ENCODE measurements around the gene LITAFD. TPM values are rescaled to one million over a fixed set of nuclear protein-coding genes. Genes with fewer than 3 reads are reported as not detected.
A peak's percentile ranks its signal among the peaks of the same experiment; 100 is the strongest.

LITAFD gene
- total and polyA plus RNA-seq, 10 of the 15 experiments (the other 5 are each of a cell fraction or from before 2014, with no cell fraction given) = not detected

DNA sequence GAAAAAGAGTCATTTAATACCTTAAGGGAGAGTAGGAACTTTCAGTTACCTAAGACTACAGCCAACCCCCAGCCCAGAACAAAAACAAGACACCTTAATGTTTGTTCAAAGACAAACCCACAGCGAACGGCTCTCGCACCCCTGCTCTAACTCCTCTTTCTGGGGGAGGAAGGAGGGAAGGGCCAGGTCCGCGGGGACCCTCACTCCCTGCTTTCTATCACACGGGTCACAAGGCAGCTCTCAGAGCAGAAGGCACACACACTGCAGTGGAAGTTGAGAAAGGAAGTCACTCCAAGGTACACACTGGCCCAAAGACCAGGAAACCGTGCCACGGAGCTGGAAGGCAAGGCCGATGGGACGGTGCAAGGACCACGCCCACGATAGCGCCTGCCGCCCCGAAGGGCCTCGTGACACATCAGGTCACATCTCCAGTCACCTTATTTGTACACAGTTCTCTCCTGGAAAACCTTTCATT is 10.0 kb downstream of the LITAFD start:
- peak overlapping the region; percentile 94 for H3K4me2 ChIP-seq (ENCODE audit: control insufficient read depth, insufficient read depth)
- ChIA-PET SMC1A (ENCODE audit: uncharacterized antibody, unreplicated experiment) (interaction anchor here (0.5 to 3.9 kb wide), 25 partner anchors 8 to 247 kb away, joined by 3 to 28 read pairs (median 4); partner anchors contain the start of gene CARHSP1), CTCF (interaction anchor here (0.7 to 4.4 kb wide), 25 partner anchors 9 to 246 kb away, joined by 3 to 43 read pairs (median 5); partner anchors contain the start of genes CARHSP1 and LITAFD), RAD21 (ENCODE audit: unreplicated experiment) (interaction anchor here (0.7 to 4.4 kb wide), 20 partner anchors 8 to 243 kb away, joined by 3 to 30 read pairs (median 6); partner anchors contain the start of genes CARHSP1 and HAPSTR1), POLR2A (interaction anchor here (0.5 to 1.6 kb wide), 15 partner anchors 21 to 1405 kb away, joined by 3 to 10 read pairs (median 4); partner anchors contain the start of genes CARHSP1 and HAPSTR1)
- no TSS peak for BruUV-seq (replicated peaks)
- peak overlapping the region; percentile 59 for H3K4me3 ChIP-seq
- H3K36me3 ChIP-seq (ENCODE audit: control insufficient read depth in 2 of 2, insufficient read depth in 2 of 2, low read length in 1 of 2) = peaks cover 36 to 54% of the 10 kb centered on the region in 2 experiments
- no peak for FAIRE-seq
- peak overlapping the region; percentile 95 for H3K27ac ChIP-seq (ENCODE audit: control insufficient read depth, insufficient read depth)
- H3K27me3 ChIP-seq (replicated peaks in 1 of 2; ENCODE audit: control insufficient read depth in 2 of 2, insufficient read depth in 2 of 2, low read length in 1 of 2) = no peaks in the 10 kb centered on the region
- peak; percentile 42 for DNase-seq (ENCODE audit: low read depth, low spot score)
- in situ Hi-C loops (cut with MboI) (no loop called here), intact Hi-C loops (cut with micrococcal nuclease; ENCODE audit: unreplicated experiment) (loop anchor here (1.0 to 5.0 kb wide), 2 partner anchors 23 to 95 kb away; partner anchors contain the start of genes CARHSP1, PMM2 and TMEM186)
- peaks cover 3% of the 10 kb centered on the region; the same call in 2 of the 3 replicates for H3K9me3 ChIP-seq (replicated peaks; ENCODE audit: control insufficient read depth, insufficient read depth, low read length)
- ATAC-seq = peak; percentile 59
- peak overlapping the region; percentile 67 for H3K9ac ChIP-seq (ENCODE audit: control insufficient read depth, insufficient read depth, low read length)
- no peak overlapping the region; the same call in 1 of the 2 replicates for H2AFZ ChIP-seq (ENCODE audit: control insufficient read depth, low read depth, low read length)
- H4K20me1 ChIP-seq (ENCODE audit: control insufficient read depth, insufficient read depth) = no peaks in the 10 kb centered on the region
- peaks cover 49% of the 10 kb centered on the region for H3K4me1 ChIP-seq (ENCODE audit: control insufficient read depth, insufficient read depth, low read length)
- WGBS (ENCODE audit: insufficient coverage, insufficient replicate concordance, low lambda C conversion rate, missing lambda C conversion rate) = 14% methylated on average over 16 of the region's 16 CpGs
- H3K79me2 ChIP-seq (ENCODE audit: control insufficient read depth, insufficient read depth, low read length) = peaks cover 10% of the 10 kb centered on the region
- TF ChIP-seq, protein P1, sequence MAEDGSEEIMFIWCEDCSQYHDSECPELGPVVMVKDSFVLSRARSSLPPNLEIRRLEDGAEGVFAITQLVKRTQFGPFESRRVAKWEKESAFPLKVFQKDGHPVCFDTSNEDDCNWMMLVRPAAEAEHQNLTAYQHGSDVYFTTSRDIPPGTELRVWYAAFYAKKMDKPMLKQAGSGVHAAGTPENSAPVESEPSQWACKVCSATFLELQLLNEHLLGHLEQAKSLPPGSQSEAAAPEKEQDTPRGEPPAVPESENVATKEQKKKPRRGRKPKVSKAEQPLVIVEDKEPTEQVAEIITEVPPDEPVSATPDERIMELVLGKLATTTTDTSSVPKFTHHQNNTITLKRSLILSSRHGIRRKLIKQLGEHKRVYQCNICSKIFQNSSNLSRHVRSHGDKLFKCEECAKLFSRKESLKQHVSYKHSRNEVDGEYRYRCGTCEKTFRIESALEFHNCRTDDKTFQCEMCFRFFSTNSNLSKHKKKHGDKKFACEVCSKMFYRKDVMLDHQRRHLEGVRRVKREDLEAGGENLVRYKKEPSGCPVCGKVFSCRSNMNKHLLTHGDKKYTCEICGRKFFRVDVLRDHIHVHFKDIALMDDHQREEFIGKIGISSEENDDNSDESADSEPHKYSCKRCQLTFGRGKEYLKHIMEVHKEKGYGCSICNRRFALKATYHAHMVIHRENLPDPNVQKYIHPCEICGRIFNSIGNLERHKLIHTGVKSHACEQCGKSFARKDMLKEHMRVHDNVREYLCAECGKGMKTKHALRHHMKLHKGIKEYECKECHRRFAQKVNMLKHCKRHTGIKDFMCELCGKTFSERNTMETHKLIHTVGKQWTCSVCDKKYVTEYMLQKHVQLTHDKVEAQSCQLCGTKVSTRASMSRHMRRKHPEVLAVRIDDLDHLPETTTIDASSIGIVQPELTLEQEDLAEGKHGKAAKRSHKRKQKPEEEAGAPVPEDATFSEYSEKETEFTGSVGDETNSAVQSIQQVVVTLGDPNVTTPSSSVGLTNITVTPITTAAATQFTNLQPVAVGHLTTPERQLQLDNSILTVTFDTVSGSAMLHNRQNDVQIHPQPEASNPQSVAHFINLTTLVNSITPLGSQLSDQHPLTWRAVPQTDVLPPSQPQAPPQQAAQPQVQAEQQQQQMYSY (CRISPR knock-in tag; IDR thresholded peaks at IDR 0.05) = no peak
- TF ChIP-seq SKIL (IDR thresholded peaks at IDR 0.05; ENCODE audit: low read depth, poor library complexity, severe bottlenecking) = no peak
- TF ChIP-seq, protein P2, sequence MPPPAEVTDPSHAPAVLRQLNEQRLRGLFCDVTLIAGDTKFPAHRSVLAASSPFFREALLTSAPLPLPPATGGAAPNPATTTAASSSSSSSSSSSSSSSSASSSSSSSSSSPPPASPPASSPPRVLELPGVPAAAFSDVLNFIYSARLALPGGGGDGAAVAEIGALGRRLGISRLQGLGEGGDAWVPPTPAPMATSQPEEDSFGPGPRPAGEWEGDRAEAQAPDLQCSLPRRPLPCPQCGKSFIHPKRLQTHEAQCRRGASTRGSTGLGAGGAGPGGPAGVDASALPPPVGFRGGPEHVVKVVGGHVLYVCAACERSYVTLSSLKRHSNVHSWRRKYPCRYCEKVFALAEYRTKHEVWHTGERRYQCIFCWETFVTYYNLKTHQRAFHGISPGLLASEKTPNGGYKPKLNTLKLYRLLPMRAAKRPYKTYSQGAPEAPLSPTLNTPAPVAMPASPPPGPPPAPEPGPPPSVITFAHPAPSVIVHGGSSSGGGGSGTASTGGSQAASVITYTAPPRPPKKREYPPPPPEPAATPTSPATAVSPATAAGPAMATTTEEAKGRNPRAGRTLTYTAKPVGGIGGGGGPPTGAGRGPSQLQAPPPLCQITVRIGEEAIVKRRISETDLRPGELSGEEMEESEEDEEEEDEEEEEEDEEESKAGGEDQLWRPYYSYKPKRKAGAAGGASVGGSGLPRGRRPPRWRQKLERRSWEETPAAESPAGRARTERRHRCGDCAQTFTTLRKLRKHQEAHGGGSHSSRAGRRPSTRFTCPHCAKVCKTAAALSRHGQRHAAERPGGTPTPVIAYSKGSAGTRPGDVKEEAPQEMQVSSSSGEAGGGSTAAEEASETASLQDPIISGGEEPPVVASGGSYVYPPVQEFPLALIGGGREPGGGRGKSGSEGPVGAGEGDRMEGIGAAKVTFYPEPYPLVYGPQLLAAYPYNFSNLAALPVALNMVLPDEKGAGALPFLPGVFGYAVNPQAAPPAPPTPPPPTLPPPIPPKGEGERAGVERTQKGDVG (CRISPR knock-in tag; IDR thresholded peaks at IDR 0.05) = no peak
- no peak for TF ChIP-seq SP1 (IDR thresholded peaks at IDR 0.05; ENCODE audit: low read depth, low read length)
- no peak for TF ChIP-seq CBFB (IDR thresholded peaks at IDR 0.05; ENCODE audit: low read depth)
- TF ChIP-seq, protein P3, sequence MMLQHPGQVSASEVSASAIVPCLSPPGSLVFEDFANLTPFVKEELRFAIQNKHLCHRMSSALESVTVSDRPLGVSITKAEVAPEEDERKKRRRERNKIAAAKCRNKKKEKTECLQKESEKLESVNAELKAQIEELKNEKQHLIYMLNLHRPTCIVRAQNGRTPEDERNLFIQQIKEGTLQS (IDR thresholded peaks at IDR 0.05; ENCODE audit: borderline replicate concordance, extremely low read depth, low read depth, low read length) = no peak
- no peak for TF ChIP-seq NR2F1 (conservative IDR thresholded peaks at IDR 0.05)
- TF ChIP-seq TBL1XR1 (IDR thresholded peaks at IDR 0.05; ENCODE audit: low read depth, low read length) = no peak; the same call in 1 of the 2 replicates
- TF ChIP-seq ZNF207 (IDR thresholded peaks at IDR 0.05; ENCODE audit: borderline replicate concordance) = no peak
- no peak for TF ChIP-seq TAF1 (IDR thresholded peaks at IDR 0.05; ENCODE audit: borderline replicate concordance, low read depth, low read length)
- TF ChIP-seq EGR1 (IDR thresholded peaks at IDR 0.05; ENCODE audit: borderline replicate concordance in 1 of 2, low read depth in 2 of 2, low read length in 2 of 2) = peak in 1 of 2 experiments; percentile 39; a peak in 1 of 3 replicates
- peak; percentile 26; the same call in 1 of the 2 replicates for TF ChIP-seq POLR2AphosphoS2 (IDR thresholded peaks at IDR 0.05; ENCODE audit: low read depth, low read length)
